GM12878 (cell line): ENCODE results near the gene SCN5A. TPM values are rescaled to one million over a fixed set of nuclear protein-coding genes. Genes with fewer than 3 reads are reported as not detected.

ENCODE experiments used
- ATAC-seq: fragments of 200-7000 bp; cut with Tn5 transposase; 3 replicates; pipeline ENCODE4 v1.9.1; 2020; ENCODE audit warnings: mild to moderate bottlenecking, moderate library complexity
- BruUV-seq: library from RNA; stranded (reverse); fragments of 400-500 nt; replicated peaks from 2 replicates; lab custom pipeline; 2021; lab: Mats Ljungman, UMichigan
- CTCF ChIA-PET: fragments of 300-600 bp; sonication (Branson Sonifier 250); formaldehyde crosslinking; extraction: SDS; loops from one replicate; lab custom pipeline; 2021; ENCODE audit warnings: inconsistent platforms; lab: Yijun Ruan, JAX
- POLR2A ChIA-PET: fragments of 350-600 bp; formaldehyde crosslinking; extraction: SDS; loops from one replicate; lab custom pipeline; 2021; ENCODE audit warnings: inconsistent platforms; lab: Charles Lee
- RAD21 ChIA-PET: fragments of 300-600 bp; sonication (Branson Sonifier 250); formaldehyde crosslinking; loops from one replicate; lab custom pipeline; 2023; ENCODE audit warnings: antibody characterized with exemption; ENCODE audit not compliant: unreplicated experiment; lab: Charles Lee
- SMC1A ChIA-PET: fragments of 300-600 bp; sonication (Branson Sonifier 250); formaldehyde crosslinking; loops from one replicate; lab custom pipeline; 2023; ENCODE audit not compliant: unreplicated experiment, uncharacterized antibody; lab: Charles Lee
- DNase-seq: peaks from one replicate; pipeline ENCODE4 v3.0.0-alpha.2; 2011; ENCODE audit warnings: low read depth, low spot score
- FAIRE-seq: peaks from 3 replicates; lab custom pipeline; 2011; peaks lifted over from hg19 to GRCh38; lab: Jason Lieb, UNC
- H2AFZ ChIP-seq: 2 replicates; pipeline ENCODE4 v1.6.0; 2011; ENCODE audit warnings: low read depth, low read length, control low read depth; ENCODE audit not compliant: control insufficient read depth
- H3K27ac ChIP-seq: 2 replicates; pipeline ENCODE4 v1.5.1; 2011; ENCODE audit warnings: control low read depth; ENCODE audit not compliant: control insufficient read depth, insufficient read depth
- H3K27me3 ChIP-seq, 2 experiments: replicated peaks in 1 of 2; 2 replicates each; pipeline versions ENCODE4 v1.6.0 to v1.6.1; 2011; ENCODE audit warnings: low read length in 1 of 2; ENCODE audit not compliant: control insufficient read depth in 2 of 2, insufficient read depth in 2 of 2
- H3K36me3 ChIP-seq, 2 experiments: 2 replicates each; pipeline ENCODE4 v1.5.1; 2011; ENCODE audit warnings: low read length in 1 of 2; ENCODE audit not compliant: control insufficient read depth in 2 of 2, insufficient read depth in 2 of 2
- H3K4me1 ChIP-seq: 2 replicates; pipeline ENCODE4 v1.6.1; 2011; ENCODE audit warnings: mild to moderate bottlenecking, low read length, moderate library complexity, mixed read lengths; ENCODE audit not compliant: control insufficient read depth, insufficient read depth
- H3K4me2 ChIP-seq: 2 replicates; pipeline ENCODE4 v1.6.0; 2011; ENCODE audit warnings: control low read depth; ENCODE audit not compliant: control insufficient read depth, insufficient read depth
- H3K4me3 ChIP-seq: fragments of 200-600 bp; sonication (generic); 2 replicates; pipeline ENCODE4 v1.5.1; 2016
- H3K79me2 ChIP-seq: 2 replicates; pipeline ENCODE4 v1.6.0; 2011; ENCODE audit warnings: low read length; ENCODE audit not compliant: control insufficient read depth, insufficient read depth
- H3K9ac ChIP-seq: 2 replicates; pipeline ENCODE4 v1.8.0; 2011; ENCODE audit warnings: low read length, control low read depth, mixed read lengths; ENCODE audit not compliant: control insufficient read depth, insufficient read depth
- H3K9me3 ChIP-seq: replicated peaks from 3 replicates; pipeline ENCODE4 v1.5.1; 2011; ENCODE audit warnings: mild to moderate bottlenecking, low read length; ENCODE audit not compliant: control insufficient read depth, insufficient read depth
- H4K20me1 ChIP-seq: 2 replicates; pipeline ENCODE4 v1.6.0; 2011; ENCODE audit not compliant: control insufficient read depth, insufficient read depth
- ASH2L ChIP-seq: fragments of 300-600, 200-600 bp; sonication (generic); IDR thresholded peaks from 2 replicates; pipeline ENCODE4 v1.6.1; 2017; ENCODE audit warnings: low read depth, mild to moderate bottlenecking, borderline replicate concordance
- BHLHE40 ChIP-seq, 2 experiments: fragments of 450-650 bp in 1 of 2; IDR thresholded peaks; 2 replicates each; pipeline ENCODE4 v1.6.1; 2011 to 2017; ENCODE audit warnings: low read depth in 2 of 2, borderline replicate concordance in 1 of 2, improper control_type of control experiment in 1 of 2, low read length in 1 of 2, mild to moderate bottlenecking in 1 of 2
- BMI1 ChIP-seq: fragments of 450-650 bp; IDR thresholded peaks from 2 replicates; pipeline ENCODE4 v1.6.1; 2016; ENCODE audit warnings: mild to moderate bottlenecking, moderate library complexity, borderline replicate concordance
- CBX5 ChIP-seq: sonication (generic); IDR thresholded peaks from 2 replicates; pipeline ENCODE4 v1.6.1; 2016; ENCODE audit warnings: low read depth, moderate library complexity, mild to moderate bottlenecking, inconsistent platforms
- E2F4 ChIP-seq: IDR thresholded peaks from 2 replicates; pipeline ENCODE4 v1.6.1; 2012; ENCODE audit warnings: low read depth, low read length, improper control_type of control experiment
- FOS ChIP-seq: IDR thresholded peaks from 3 replicates; pipeline ENCODE4 v1.6.1; 2011; ENCODE audit warnings: borderline replicate concordance; ENCODE audit not compliant: insufficient read length; ENCODE audit errors: extremely low read depth
- FOXK2 ChIP-seq: fragments of 450-650 bp; IDR thresholded peaks from 2 replicates; pipeline ENCODE4 v1.6.1; 2017; ENCODE audit warnings: mild to moderate bottlenecking, moderate library complexity
- HDAC2 ChIP-seq: fragments of 200-600 bp; sonication (generic); IDR thresholded peaks from 2 replicates; pipeline ENCODE4 v1.6.1; 2017
- MTA2 ChIP-seq: fragments of 450-650 bp; IDR thresholded peaks from 2 replicates; pipeline ENCODE4 v1.6.1; 2016; ENCODE audit warnings: low read depth, mild to moderate bottlenecking, moderate library complexity
- NFXL1 ChIP-seq: fragments of 450-650 bp; IDR thresholded peaks from 2 replicates; pipeline ENCODE4 v1.6.1; 2017; ENCODE audit warnings: antibody characterized with exemption, mild to moderate bottlenecking, borderline replicate concordance
- POLR2AphosphoS2 ChIP-seq: IDR thresholded peaks from 2 replicates; pipeline ENCODE4 v1.6.1; 2011; ENCODE audit warnings: low read depth, mild to moderate bottlenecking, low read length, improper control_type of control experiment, moderate library complexity
- SMAD5 ChIP-seq: IDR thresholded peaks from 2 replicates; pipeline ENCODE4 v1.6.1; 2016; ENCODE audit warnings: antibody characterized with exemption, low read depth
- WGBS: methylation state at CpG from one replicate; pipeline ENCODE4 v1.1.6; 2016; ENCODE audit warnings: low lambda C conversion rate; ENCODE audit not compliant: insufficient replicate concordance, insufficient coverage; ENCODE audit errors: missing lambda C conversion rate; 5-methylcytosine and 5-hydroxymethylcytosine counted together
- in situ Hi-C: fragments of 300-500 bp; cut with MboI; formaldehyde crosslinking; loops from 9 replicates; pipeline ENCODE4 v1.14.3; 2018; ENCODE audit warnings: mixed read lengths
- intact Hi-C: fragments of 100-400 bp; cut with micrococcal nuclease; formaldehyde crosslinking; loops from one replicate; pipeline ENCODE4 v1.14.2; 2022; ENCODE audit not compliant: unreplicated experiment
- polyA plus RNA-seq, 11 experiments: library from polyadenylated mRNA; depleted of rRNA in 4 of 11; unstranded in 6 of 11; stranded (reverse) in 5 of 11; fragments of >200 nt; fragmentation: Nextera tagmentation in 4 of 11; fragmentation: Illumina TruSeq in 1 of 11; extraction: Ambion mirVana in 4 of 11; extraction: Trizol in 1 of 11; gene quantifications; 1 replicate in 1 of 11; 2 replicates in 10 of 11; pipeline versions ENCODE4 v1.2.1 to v1.2.3, GENCODE V29; 2011 to 2016; ENCODE audit warnings: inconsistent platforms in 2 of 11, missing spikeins in 2 of 11, low read depth in 1 of 11
- total RNA-seq, 4 experiments: library from RNA; depleted of rRNA in 3 of 4; stranded (reverse); fragments of >200 nt in 3 of 4; fragmentation: Illumina TruSeq in 1 of 4; extraction: Trizol in 1 of 4; gene quantifications; 2 replicates each; pipeline versions ENCODE4 v1.2.1 to v1.2.3, GENCODE V29; 2013 to 2021
- TF ChIP-seq, protein P1 (sequence below): IDR thresholded peaks from 2 replicates; pipeline ENCODE4 v1.6.1; 2012; ENCODE audit warnings: low read length, inconsistent platforms

The SCN5A gene
- total and polyA plus RNA-seq, 10 of the 15 experiments (the other 5 are each of a cell fraction or from before 2014, with no cell fraction given) = not detected

DNA sequence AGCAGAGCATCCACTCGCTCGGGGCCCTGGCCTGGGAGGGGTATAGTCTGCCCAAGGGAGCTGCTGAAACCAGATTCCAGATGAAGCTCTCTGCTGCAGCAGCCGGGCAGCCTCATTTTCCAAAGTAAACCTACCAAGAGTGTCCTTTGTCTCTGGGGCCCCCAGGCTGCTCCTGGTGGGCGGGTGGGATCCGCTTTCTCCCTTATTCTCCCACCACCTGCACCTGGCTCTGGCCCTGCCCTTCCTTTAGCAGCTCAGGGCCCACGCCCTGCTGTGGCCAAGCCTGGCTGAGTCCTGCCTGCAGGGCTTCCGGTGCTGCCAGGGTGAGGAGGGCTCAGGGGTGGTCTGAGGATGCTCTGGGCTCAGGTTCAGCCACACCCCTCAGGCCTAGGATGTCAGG, 13.0 kb downstream of the SCN5A start:
- RAD21 ChIA-PET = no interaction called here
- H4K20me1 ChIP-seq = no peaks in the 10 kb centered on the region
- CTCF ChIA-PET = interaction anchor here (1.8 to 2.2 kb wide), 2 partner anchors 115 to 364 kb away, joined by 4 to 8 read pairs; no protein-coding TSS in a partner anchor

GRCh38 chr3:38634111-38634510, 15.4 kb downstream of the SCN5A start:
- no peaks in the 10 kb centered on the region for H3K36me3 ChIP-seq
- H4K20me1 ChIP-seq = no peaks in the 10 kb centered on the region
- no peaks in the 10 kb centered on the region for H3K79me2 ChIP-seq
- no peak overlapping the region for H2AFZ ChIP-seq
- H3K4me3 ChIP-seq = no peak overlapping the region
- no peaks in the 10 kb centered on the region for H3K9me3 ChIP-seq
- SMC1A ChIA-PET = interaction anchor here (1.2 kb wide), 1 partner anchor 113 kb away, joined by 4 read pairs; no protein-coding TSS in a partner anchor
- no peak overlapping the region for H3K27ac ChIP-seq
- no peak for TF ChIP-seq HDAC2
- TF ChIP-seq ASH2L = no peak
- TF ChIP-seq MTA2 = no peak
- no peak for TF ChIP-seq BHLHE40 (IDR thresholded peaks at IDR 0.05; ENCODE audit: borderline replicate concordance in 1 of 2, low read depth in 2 of 2, low read length in 1 of 2)
- no peak for TF ChIP-seq FOXK2
- no peak for TF ChIP-seq FOS
- no peak for TF ChIP-seq POLR2AphosphoS2
- TF ChIP-seq BMI1 = no peak
- TF ChIP-seq, protein P1, sequence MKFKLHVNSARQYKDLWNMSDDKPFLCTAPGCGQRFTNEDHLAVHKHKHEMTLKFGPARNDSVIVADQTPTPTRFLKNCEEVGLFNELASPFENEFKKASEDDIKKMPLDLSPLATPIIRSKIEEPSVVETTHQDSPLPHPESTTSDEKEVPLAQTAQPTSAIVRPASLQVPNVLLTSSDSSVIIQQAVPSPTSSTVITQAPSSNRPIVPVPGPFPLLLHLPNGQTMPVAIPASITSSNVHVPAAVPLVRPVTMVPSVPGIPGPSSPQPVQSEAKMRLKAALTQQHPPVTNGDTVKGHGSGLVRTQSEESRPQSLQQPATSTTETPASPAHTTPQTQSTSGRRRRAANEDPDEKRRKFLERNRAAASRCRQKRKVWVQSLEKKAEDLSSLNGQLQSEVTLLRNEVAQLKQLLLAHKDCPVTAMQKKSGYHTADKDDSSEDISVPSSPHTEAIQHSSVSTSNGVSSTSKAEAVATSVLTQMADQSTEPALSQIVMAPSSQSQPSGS = no peak
- H3K27me3 ChIP-seq = no peaks in the 10 kb centered on the region; a peak in 2 of 4 replicates
- RAD21 ChIA-PET = no interaction called here
- no peak for FAIRE-seq
- DNase-seq = no peak
- no peaks in the 10 kb centered on the region for H3K4me1 ChIP-seq
- intact Hi-C loops = no loop called here
- no TSS peak for BruUV-seq
- CTCF ChIA-PET = interaction anchor here (1.0 to 1.1 kb wide), 2 partner anchors 17 to 366 kb away, joined by 3 to 4 read pairs; no protein-coding TSS in a partner anchor
- in situ Hi-C loops = no loop called here
- POLR2A ChIA-PET = no interaction called here
- no peak overlapping the region for H3K9ac ChIP-seq
- no peak for ATAC-seq
- WGBS = 30% methylated on average over 11 of the region's 11 CpGs
- H3K4me2 ChIP-seq = no peak overlapping the region

More for the DNA sequence above, 13.0 kb downstream of the SCN5A start:
- no peak for DNase-seq
- intact Hi-C loops = no loop called here
- BruUV-seq = no TSS peak
- no peak overlapping the region for H2AFZ ChIP-seq
- H3K4me3 ChIP-seq = no peak overlapping the region
- no peaks in the 10 kb centered on the region for H3K9me3 ChIP-seq
- no peaks in the 10 kb centered on the region for H3K4me1 ChIP-seq
- no peak for FAIRE-seq
- POLR2A ChIA-PET = no interaction called here
- SMC1A ChIA-PET = no interaction called here
- TF ChIP-seq CBX5 (no peak), NFXL1 (no peak), E2F4 (no peak), SMAD5 (no peak)
- ATAC-seq = peak; percentile 36; the same call in 1 of the 3 replicates
- WGBS = 8% methylated on average over 7 of the region's 7 CpGs
- H3K36me3 ChIP-seq = no peaks in the 10 kb centered on the region
- H3K79me2 ChIP-seq = no peaks in the 10 kb centered on the region
- peaks cover 0 to 2% of the 10 kb centered on the region in 2 experiments; a peak in 2 of 4 replicates for H3K27me3 ChIP-seq
- in situ Hi-C loops = no loop called here
- no peak overlapping the region for H3K4me2 ChIP-seq
- no peak overlapping the region for H3K9ac ChIP-seq
- no peak overlapping the region for H3K27ac ChIP-seq
